Skin epidermis (tissue), 12 donors: Measurements from ENCODE around the gene TXNIP.
A peak's percentile ranks its signal among the peaks of the same experiment; 100 is the strongest.
"Not testable (repeated sequence)": the region's sequence is repeated elsewhere in the genome, so short reads cannot be mapped to it uniquely, and the experiment has no call there.

ENCODE experiments used
- H3K27ac ChIP-seq, 21 experiments: fragments of 200-600 bp; sonication (generic) in 11 of 21; one replicate each; pipeline ENCODE4 v1.5.0; 2020; ENCODE audit warnings: mild to moderate bottlenecking in 3 of 21, inconsistent platforms in 2 of 21, moderate library complexity in 2 of 21
- H3K4me3 ChIP-seq, 7 experiments: fragments of 200-600 bp; sonication (generic) in 2 of 7; one replicate each; pipeline ENCODE4 v1.5.0; 2020; ENCODE audit warnings: inconsistent platforms in 2 of 7, mild to moderate bottlenecking in 2 of 7, moderate library complexity in 1 of 7

TXNIP gene

GRCh38 chr1:145996433-145997015 is at the start of gene TXNIP:
TSS of gene TXNIP (minus strand) at chr1:145996579. CDS start at chr1:145996266, 313 bp downstream.
- peak within 1 kb of the TSS; percentile 48 to 100 (median 95) for H3K27ac ChIP-seq
- H3K4me3 ChIP-seq, result peak within 1 kb of the TSS; percentile 61 to 80 (median 65)

- Histone ChIP-seq H3K27ac (peak overlapping the region in 4 of 21 experiments; percentile 34 to 85 (median 81)), H3K4me3 (peak overlapping the region in 3 of 7 experiments; percentile 59 to 64 (median 60))
Observed at GRCh38 chr1:146039844-146040194, 43.4 kb upstream of the TXNIP start.

- Histone ChIP-seq H3K27ac (peak overlapping the region in 20 of 21 experiments; percentile 37 to 95 (median 80)), H3K4me3 (peak overlapping the region; percentile 40 to 64 (median 60))
Observed at GRCh38 chr1:146036965-146037646, 40.7 kb upstream of the TXNIP start.

GRCh38 chr1:146036241-146036964 is 40.0 kb upstream of the TXNIP start:
- peak overlapping the region in 6 of 21 experiments; percentile 11 to 90 (median 64) for H3K27ac ChIP-seq
- H3K4me3 ChIP-seq, result peak overlapping the region; percentile 40 to 64 (median 60)

- Histone ChIP-seq H3K27ac (peak overlapping the region in 2 of 21 experiments; percentile 20 to 31), H3K4me3 (peak overlapping the region in 5 of 7 experiments; percentile 8 to 64 (median 25))
Observed at GRCh38 chr1:146035048-146035423, 38.7 kb upstream of the TXNIP start.

- Histone ChIP-seq H3K27ac (no peak overlapping the region), H3K4me3 (no peak overlapping the region)
Observed at GRCh38 chr1:146032631-146033219, 36.3 kb upstream of the TXNIP start.

- Histone ChIP-seq H3K4me3 (no peak overlapping the region), H3K27ac (no peak overlapping the region)
Observed at GRCh38 chr1:146031476-146031875, 35.1 kb upstream of the TXNIP start.

- Histone ChIP-seq H3K27ac (no peak overlapping the region), H3K4me3 (no peak overlapping the region)
Observed at GRCh38 chr1:146029117-146029516, 32.7 kb upstream of the TXNIP start.

- not testable (repeated sequence) for H3K27ac ChIP-seq, H3K4me3 ChIP-seq
Observed at GRCh38 chr1:146026650-146027049, 30.3 kb upstream of the TXNIP start.

GRCh38 chr1:146025787-146026495 is 29.6 kb upstream of the TXNIP start:
- H3K4me3 ChIP-seq, H3K27ac ChIP-seq: not testable (repeated sequence)

- Histone ChIP-seq H3K27ac (no peak overlapping the region), H3K4me3 (no peak overlapping the region)
Observed at GRCh38 chr1:146022403-146023127, 26.2 kb upstream of the TXNIP start.

GRCh38 chr1:146021622-146022402 is 25.4 kb upstream of the TXNIP start, which contains the start of gene HJV:
TSS of gene HJV (minus strand) at chr1:146021735. CDS start at chr1:146020231, 1,504 bp downstream.
- Histone ChIP-seq H3K27ac (no peak within 1 kb of the TSS), H3K4me3 (no peak within 1 kb of the TSS)

GRCh38 chr1:146021050-146021445 is 24.7 kb upstream of the TXNIP start:
- Histone ChIP-seq H3K4me3 (no peak overlapping the region), H3K27ac (no peak overlapping the region)

- no peak overlapping the region for H3K4me3 ChIP-seq
- H3K27ac ChIP-seq, result no peak overlapping the region
Observed at GRCh38 chr1:146020058-146021049, 24.0 kb upstream of the TXNIP start.

GRCh38 chr1:146019231-146020057 is 23.1 kb upstream of the TXNIP start:
- Histone ChIP-seq H3K4me3 (peak overlapping the region in 1 of 7 experiments; percentile 8), H3K27ac (no peak overlapping the region)

GRCh38 chr1:146016891-146017290 is 20.5 kb upstream of the TXNIP start:
- Histone ChIP-seq H3K4me3 (no peak overlapping the region), H3K27ac (no peak overlapping the region)
